HG03039 (cell line): Measurements from ENCODE around the gene PARD3.
"Not testable (repeated sequence)": the region's sequence is repeated elsewhere in the genome, so short reads cannot be mapped to it uniquely, and the experiment has no call there.

ENCODE experiments used
- ATAC-seq: cut with Tn5 transposase; IDR thresholded peaks from one replicate; pipeline ENCODE4 v1.9.1; 2021; ENCODE audit warnings: mild to moderate bottlenecking, moderate library complexity; ENCODE audit not compliant: unreplicated experiment

PARD3 gene

DNA sequence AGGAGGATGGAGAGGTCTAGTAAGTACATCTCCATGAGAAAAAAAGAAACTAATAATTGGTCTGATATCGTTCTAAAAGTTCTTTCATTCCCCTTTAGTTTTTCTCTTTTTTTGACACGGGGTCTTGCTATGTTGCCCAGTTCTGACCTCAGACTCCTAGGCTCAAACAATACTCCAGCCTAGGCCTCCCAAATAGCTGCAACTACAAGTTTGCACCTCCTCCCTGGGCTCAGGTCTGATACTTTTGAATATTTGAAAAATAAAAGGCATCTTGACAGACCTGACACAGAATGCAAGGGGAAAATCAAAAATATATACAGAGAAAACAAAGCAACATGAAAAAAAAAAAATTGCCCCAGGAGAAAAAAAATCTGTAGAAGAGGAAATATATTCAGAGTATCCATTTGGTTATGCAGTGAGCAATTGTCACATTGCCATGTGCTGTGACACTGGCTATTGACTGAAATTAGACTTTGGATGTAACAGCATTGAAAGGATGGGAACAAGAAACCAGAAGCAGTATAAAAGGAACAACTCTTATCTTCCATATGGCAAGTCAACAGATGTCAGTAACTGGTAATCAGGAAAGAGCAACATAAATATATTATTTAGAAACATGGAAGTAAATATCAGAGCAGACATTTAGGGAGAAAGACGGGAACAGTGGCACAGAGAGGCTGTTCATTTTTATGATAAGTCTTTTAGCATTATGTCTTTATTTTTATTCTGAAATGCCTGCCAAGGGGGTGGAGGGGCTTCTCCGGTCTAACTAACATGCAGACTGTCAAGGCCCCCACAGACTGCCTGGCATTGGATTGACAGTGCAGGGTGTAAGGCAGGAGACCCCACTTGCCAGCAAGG, 408.4 kb downstream of the PARD3 start:
- no peak for ATAC-seq

DNA sequence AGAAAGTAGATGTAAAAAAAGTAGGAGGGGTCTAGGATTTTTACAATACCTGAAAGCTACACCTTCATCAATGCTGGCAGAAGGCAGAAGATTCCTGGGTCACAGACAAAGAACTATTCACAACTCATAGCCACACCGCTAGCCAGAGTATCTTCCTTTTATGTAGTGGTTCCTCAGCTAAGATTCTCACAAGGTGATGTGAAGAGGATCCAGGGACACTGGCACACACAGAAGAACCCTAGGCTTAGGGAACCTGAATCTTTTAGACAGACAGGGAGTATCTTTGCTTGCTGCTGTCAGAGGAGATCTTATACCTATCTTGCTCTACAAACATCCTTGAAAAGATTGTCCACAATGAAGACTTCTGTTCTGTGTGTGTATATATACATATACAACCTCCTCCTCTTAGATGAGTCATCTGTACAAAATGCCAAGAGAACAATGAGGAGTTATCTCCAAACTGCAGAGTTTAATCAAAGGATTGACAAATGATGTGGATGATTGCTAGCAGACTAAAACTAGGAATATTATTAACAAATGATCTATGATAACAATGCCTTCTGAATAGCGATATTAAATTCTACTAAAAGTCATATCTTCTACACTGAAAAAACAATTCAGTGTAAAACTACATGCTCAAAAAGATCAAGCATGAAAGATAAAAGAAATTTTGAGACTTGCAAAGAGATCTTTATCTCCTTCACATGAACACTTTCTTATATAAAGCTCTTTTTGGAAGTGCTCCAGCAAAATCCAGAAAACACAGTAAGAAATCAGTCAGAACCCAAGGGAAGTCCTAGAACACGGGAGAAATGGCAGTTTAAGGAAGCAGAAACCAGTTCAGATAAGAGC, 409.3 kb downstream of the PARD3 start:
- ATAC-seq: no peak

DNA sequence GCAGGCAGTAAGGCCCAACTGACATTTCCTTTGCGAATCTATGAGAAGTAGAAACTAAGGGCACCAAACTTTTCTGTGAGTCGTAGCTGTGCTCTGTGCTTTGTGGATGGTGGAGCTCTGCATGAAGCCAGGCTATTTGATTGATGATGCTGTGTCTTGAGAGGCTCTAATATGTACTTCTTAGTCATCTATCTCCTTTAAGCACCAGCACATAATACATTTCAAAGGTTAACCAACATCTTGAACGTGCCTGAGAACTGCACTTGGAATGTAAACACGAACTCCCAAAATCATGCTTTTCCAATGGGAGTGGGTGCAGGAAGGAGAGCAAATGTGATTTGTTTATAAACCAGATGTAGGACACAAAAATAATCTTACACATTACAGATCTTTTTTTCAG, 411.6 kb downstream of the PARD3 start:
- no peak for ATAC-seq

DNA sequence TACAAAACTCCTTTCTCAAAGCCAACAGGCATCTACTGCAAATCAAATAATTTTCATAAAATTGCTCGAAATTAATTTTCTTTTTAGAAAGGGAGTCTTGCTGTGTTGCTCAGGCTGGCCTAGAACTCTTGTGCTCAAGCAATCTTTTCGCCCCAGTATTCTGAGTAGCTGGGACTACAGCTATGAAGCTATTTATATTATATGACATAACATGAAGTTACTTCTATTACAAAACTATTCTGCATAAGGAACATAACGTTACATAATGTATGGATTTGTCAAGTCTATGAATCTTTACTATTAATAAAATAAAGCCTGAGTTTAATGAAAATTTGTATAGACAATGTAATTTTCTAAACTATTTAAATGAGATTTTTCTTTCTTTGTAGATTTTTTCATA, 415.0 kb downstream of the PARD3 start:
- ATAC-seq: no peak

DNA sequence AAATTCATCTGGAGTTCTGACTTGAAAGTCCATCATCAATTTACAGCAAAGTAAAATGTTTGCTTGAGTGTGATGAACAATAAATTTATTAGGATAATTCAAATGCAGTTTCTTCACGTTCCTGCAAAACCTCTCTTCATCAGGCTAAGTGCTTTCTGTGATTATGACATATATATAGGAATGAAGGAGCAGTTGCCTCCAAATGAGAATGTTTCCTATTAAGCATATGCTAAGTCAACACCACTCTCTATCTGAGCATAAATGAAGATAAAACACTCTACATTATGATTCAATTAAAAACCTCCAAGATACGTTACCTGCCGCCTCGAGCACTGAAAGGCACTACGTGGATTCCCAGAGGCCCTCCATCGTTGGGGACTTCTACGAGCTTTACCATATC, 416.1 kb downstream of the PARD3 start:
- ATAC-seq: no peak

DNA sequence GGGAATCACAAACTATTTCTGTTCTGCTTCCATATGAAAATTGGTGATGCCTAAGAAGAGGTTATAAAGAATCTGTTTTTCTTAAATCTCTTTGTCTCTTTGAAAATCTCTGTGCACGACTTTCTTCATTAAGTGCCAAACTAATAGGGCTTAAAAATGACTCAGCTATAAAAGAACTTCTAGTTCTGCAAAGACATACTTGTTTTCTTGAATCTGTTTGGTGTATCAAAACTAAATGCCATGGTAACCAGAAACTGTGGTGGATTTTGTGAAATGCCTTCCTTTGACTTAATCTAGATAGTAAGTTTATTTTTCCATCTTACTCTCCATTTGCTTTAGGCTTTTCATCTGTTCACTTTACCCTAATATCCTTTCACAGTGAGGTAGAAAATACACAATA, 417.8 kb downstream of the PARD3 start:
- ATAC-seq: no peak

DNA sequence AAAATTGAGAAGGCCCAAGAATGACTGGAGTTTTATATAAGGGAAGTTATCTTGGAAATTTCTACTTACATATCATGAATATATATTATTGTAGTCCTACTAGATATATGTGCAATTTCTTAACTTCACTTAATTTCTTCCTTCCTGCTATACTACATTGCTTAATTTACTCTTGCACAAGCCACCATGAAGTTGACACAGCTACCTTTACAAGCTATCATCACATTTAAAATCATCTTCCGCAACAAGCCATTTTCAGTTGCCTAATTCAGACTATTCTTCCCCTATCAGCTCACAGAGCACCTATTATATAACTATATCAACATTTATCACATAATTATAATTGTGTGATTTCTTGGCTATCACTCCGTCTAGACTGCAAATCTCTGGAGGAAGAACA, 418.4 kb downstream of the PARD3 start:
- no peak for ATAC-seq

DNA sequence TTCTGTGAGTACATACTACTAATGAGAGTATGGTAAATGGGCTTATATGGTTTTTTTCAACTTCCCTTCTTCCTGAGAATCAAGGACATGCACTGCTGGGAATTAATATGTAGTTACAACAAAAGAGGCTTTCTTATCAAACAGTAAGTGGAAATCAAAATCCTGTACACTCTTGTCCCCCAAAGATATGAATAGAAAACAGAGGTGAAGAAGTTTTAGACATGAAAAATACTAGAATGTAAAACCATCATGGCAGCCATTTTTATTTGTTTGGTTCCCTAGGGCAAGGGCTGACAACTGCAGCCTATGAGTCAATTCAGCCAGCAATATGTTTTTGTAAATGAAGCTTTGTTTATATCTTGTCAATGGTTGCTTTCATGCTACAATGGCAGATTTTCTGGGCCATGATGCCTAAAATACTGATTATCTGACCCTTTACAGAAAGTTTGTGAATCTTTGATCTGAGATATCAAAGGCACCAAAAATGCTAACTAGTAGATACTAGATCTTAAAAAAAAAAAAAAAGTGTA, 422.4 kb downstream of the PARD3 start:
- ATAC-seq: no peak

DNA sequence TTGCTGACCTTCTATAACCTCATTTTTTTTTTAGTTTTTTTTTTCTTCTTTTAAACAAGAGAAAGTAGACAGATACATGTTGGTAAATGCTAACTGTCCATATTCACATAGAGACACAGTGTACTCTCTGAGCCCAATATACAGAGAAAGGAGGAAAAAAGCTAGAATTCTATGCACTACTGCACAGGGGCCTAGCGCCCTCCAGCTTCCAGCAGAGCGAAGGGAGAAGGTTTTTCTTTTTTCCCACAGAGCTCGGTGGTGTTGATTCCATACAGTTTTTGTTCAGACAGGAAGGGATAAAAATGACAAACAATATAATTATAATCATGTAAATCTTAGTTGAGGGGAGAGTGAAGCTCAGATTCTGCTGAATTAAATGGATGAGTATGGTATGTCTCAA, 423.9 kb downstream of the PARD3 start:
- not testable (repeated sequence) for ATAC-seq

DNA sequence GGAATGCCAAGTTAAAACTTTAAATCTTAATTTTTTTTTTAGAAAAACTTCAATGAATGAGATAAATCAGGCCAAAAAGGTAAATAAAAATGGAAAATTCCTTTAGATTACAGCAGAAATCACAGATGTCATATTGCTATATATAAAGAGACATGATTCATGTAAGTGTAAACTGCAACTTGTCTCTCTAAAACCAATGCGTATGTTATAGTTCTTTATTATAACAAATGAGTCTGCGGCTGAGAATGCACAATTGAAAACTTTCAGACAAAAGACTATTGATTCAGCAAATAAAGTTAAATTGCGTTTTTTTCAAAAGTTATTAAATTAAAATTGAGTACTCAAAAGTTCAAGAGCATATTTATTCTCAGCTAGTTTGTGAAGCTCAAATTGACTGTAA, 425.3 kb downstream of the PARD3 start:
- ATAC-seq: no peak

DNA sequence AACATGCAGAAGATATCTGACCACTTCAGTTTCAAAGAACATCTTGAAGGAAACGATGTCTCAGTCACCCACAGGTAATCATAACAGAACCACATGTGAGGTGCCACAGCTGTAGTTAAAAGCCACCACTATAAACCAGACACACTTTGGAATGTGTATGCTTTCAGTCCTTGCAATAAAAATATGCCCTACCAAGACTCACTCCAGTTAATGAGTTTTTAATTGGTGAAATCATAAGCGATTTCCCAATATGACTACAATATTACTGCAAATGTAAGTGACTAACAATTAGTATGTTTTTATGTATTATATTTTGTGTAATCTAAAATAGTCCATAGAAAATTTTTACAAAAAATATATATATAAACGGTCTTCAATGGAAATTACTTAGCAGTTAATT, 428.2 kb downstream of the PARD3 start:
- no peak for ATAC-seq

DNA sequence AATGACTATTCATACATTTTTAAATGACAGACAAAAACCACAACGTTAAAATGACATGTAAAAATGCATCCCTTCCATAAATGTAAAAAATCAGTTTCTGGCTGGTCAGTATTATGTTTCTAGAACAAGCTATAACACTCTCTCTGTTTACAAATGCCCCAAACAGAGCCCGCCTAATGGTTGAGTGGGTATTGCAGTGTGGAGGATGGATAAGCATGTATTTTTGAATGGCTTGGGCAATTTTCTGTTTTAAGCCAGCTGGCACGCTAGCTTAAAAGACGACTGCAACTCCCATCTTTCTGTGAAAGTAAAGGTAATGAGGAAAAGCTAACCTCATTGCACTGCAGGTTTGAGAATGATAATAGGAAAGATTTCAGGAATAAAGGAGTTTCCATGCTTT, 430.7 kb downstream of the PARD3 start:
- no peak for ATAC-seq

DNA sequence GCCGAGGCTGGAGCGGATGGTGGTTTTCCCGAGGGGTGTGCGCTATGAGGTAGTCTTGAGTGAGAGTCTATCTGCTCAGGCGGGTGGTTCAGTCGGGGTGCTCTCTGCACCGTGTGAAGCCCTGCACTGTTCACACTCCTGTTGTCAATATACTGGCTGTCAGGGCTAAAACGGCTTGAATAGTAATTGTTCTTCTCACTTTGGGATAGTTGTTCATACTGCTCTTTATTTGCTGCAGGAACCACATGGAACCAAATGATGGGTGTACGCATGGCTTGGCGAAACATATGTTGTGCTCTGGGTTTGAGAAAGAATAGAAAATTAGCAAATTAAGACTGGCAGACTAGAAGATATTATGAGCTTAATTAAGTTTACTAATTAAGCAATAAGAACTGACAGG, 432.5 kb downstream of the PARD3 start:
- ATAC-seq: no peak

DNA sequence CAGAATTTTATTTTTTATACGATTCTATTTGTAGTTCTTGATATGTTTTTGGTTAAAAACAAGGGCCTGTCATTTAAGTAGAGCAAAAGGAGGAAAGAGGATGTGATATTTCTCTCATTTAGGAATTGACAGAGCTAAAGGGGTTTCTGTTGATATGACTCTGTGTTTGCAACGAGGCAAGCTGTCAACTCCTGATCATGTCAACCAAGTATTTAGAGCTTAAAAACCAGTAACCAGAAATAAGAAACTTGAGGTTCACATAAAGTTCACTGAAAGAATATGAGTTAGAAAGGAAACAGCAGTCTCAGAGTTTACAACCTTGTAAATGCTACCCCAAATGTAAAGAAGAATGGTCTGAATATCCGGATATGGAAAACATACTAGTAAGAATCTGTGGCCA, 434.2 kb downstream of the PARD3 start:
- no peak for ATAC-seq

DNA sequence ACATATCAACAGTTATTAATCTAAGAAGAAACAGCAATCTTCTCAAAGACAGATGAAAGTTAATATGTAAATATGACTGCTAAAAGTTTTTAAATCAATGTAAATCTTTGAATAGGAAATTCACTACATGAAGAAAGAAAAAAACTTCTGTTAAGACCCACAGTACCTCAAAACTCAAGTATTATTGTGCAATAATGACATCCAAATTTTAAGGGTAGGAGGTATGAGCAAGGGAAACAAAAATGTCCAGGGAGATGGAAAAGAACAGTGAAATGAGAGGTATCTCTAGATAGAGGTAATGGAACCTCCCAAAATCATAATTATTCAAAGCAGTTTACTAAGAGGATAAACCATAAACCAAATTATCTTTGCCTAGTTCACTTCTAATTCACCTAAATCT, 436.8 kb downstream of the PARD3 start:
- ATAC-seq: no peak

DNA sequence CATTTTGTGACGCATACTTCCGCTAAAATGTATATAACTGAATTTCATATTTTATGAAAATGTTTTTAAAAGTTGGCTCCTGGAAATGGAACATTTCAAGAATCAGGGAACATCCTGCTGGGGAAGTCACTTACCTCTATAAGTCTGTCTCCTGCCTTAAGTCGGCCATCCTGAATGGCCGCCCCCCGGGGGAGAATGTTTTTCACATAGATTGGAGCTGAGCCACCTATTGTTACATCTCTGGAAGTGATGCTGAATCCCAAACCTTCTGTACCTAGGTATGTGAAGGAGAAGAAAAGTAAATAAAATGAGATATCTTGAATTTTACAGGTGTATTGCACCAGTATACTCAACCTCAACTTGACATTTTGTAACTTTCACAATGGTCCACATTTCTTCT, 437.3 kb downstream of the PARD3 start:
- no peak for ATAC-seq

DNA sequence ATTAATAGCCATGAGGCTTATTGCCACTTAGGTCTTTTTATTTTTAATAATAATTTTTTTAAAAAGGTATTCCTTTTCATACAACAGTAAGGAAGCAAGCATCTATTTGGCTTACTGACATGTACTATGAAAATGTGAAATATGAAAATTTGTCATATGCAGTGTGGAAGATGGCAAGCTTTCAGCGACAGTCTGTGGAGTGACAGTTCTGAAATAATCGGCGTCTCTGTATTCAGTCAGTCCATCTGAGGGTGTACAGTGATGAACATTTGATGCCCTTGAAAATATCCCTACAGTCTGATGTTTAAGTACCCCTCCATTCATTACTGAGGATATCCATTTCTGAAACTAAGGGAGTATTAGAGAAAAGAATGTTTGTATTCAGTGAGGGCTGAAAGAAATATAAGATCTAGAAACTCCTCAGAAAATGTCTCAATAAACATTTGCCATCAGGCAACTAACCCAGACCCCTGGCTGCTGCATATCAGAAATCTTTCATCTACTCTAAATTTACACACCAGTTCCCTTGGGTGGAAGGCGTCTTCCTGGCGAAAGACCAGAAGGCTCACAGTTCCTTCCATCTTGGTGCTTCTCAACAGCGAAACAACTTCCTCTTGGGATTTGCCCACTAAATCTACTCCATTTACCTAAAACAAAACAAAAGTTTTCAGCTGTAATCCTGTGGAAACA, 440.6 kb downstream of the PARD3 start:
- no peak for ATAC-seq

DNA sequence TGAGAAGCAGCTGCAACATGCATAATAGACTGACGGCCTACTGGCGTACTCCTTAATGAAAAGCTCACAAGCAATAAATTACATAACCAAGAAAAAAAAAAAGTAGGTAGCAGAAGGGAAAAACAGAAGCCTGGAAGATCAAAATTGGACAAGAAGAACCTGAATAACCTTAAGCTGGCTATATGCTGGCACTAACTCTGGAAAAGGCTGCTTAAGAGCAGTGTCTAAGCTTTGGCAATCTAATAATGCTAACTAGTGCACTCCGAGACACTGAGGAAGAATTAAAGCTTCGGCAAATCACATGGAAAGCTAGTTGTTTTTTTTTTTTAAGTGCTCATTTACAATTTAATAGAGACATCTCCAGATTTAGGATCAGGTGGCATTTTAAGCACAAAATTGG, 441.9 kb downstream of the PARD3 start:
- no peak for ATAC-seq

DNA sequence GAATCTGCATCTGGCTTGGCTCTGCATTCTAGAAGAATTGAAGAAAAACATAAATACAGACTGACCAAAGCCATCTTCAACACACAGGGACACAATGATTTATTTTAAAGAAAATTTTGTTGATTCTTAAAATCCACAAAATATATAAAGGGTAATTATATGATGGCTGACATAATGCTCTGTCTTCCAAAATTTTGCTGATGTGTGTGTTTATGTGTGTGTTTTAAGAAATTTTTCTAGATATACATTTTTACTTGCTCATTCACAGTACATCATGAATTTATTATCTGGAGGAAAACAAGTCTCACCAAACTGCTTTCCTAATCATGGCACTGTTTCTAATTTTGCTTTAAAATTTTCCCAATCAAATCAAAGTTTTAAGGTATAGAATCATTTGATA, 442.6 kb downstream of the PARD3 start:
- no peak for ATAC-seq

DNA sequence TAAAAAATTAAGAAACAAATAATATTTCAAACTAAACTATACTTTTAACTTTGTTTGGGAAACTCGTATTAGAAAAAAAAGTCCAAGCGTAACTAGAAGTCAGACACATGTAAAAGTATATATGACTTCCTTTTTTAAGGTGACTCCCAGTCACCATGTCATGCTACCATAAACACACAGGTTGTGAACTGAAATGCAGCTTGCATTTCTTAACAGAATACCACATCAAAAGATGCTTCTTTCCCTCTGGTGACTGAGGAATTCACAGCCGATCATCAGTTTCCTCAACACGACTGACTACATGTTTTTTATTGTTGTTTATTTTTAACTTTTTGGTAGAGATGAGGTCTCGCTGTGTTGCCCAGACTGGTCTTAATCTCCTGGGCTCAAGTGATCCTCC, 445.0 kb downstream of the PARD3 start:
- ATAC-seq: no peak

DNA sequence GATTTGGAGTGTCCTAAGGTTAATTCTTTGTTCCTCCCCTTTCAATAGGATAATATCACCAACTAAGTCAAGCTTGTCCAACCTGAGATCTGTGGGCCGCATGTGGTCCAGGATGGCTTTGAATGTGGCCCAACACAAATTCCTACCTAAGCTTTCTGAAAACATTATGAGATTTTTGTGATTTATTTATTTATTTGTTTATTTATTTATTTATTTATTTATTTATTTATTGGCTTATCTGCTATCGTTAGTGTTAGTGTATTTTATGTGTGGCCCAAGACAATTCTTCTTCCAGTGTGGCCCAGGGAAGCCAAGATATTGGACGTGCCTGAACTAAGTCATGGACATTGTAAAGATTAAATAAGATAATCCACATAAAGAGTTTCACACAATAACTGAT, 446.0 kb downstream of the PARD3 start:
- no peak for ATAC-seq
